WTC11 (cell line): ENCODE measurements around the gene NEURL4.

Source experiments
- NFYB ChIP-seq: sonication (generic); formaldehyde crosslinking; conservative IDR thresholded peaks from 2 replicates; pipeline ENCODE4 v1.8.0; 2022; ENCODE audit warnings: low read depth, missing genetic modification reagents
- TF ChIP-seq, protein P1 (sequence below): fragments of 200-600 bp; IDR thresholded peaks from 2 replicates; pipeline ENCODE4 v1.8.0; 2022; ENCODE audit warnings: antibody characterized with exemption

DNA sequence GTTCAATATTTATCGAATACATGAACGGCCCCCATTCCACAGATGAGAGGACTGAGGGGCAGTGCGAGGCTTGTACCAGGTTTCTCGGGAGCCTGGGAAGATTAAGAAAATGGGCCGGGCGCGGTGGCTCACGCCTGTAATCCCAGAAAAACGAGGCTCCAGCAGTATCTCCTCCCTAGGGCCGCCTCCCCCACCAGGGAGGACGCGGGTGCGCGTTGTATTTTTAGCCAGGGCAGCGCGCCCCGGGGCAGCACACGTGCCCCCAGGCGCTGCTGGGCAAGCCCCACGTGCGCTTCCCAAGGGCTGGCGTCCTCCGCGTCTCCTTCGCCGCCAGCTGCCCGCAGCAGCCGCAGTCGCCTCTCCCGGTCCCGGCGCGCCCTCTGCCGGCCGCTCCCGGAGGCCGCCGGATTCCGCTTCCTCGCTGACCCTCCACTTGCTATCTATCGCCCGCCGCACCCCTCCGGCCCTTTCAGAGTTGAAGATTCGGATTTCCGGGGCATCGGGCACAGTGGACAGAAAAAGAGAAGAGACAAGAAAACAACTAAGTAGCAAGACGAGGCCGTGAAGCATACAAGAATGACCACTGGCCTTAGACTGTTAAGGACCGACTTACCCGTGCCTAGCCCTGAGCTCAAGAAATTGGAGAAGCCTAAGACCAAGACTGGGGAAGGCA lies 32.8 kb downstream of the NEURL4 start:
- TF ChIP-seq NFYB (CRISPR knock-in tag) = no peak
- TF ChIP-seq, protein P1, sequence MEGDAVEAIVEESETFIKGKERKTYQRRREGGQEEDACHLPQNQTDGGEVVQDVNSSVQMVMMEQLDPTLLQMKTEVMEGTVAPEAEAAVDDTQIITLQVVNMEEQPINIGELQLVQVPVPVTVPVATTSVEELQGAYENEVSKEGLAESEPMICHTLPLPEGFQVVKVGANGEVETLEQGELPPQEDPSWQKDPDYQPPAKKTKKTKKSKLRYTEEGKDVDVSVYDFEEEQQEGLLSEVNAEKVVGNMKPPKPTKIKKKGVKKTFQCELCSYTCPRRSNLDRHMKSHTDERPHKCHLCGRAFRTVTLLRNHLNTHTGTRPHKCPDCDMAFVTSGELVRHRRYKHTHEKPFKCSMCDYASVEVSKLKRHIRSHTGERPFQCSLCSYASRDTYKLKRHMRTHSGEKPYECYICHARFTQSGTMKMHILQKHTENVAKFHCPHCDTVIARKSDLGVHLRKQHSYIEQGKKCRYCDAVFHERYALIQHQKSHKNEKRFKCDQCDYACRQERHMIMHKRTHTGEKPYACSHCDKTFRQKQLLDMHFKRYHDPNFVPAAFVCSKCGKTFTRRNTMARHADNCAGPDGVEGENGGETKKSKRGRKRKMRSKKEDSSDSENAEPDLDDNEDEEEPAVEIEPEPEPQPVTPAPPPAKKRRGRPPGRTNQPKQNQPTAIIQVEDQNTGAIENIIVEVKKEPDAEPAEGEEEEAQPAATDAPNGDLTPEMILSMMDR = peak; percentile 90; the same call in 1 of the 2 replicates
